Measurements from ENCODE around the gene SYT7. TPM values are rescaled to one million over a fixed set of nuclear protein-coding genes. Genes with fewer than 3 reads are reported as not detected.

Gene SYT7
- total RNA-seq, 4 donors from 2014 or later, result 1.5 to 7.5 (median 5.1) TPM

GRCh38 chr11:61610905-61611304 is 30.0 kb upstream of the SYT7 start:
- WGBS, 2 donors, result 75 to 76% methylated on average over 7 to 8 of the region's 9 CpGs
- TF ChIP-seq CTCF (IDR thresholded peaks at IDR 0.05), result no peak
- TF ChIP-seq POLR2A (IDR thresholded peaks at IDR 0.05), result no peak
- intact Hi-C loops (cut with DNase I; ENCODE audit: low total_unique reads), result no loop called here
- no peak for DNase-seq (ENCODE audit: low spot score in 2 of 2)
- H3K4me3 ChIP-seq (ENCODE audit: low read depth, poor library complexity, severe bottlenecking), result no peak overlapping the region

DNA sequence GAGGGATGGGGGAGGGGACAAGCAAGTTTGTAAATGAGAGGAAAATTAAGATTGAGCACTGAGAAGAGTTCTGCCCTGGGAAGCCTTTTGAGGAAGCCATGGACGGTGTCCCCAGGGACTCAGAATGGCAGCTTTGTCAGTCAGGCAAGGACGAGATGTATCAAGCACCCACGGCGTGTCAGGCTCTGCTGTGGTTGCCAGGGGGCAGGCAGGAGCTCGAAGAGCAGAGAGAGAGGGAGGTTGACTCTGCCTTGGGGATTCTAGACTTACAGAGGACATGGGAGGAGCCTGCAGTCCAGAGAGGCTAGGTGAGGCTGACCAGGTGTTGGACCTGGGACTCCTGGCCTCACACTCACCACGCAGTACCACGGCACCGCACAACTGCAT is 29.1 kb upstream of the SYT7 start:
- 44% methylated on average over 8 of the region's 8 CpGs for WGBS, 2 donors

GRCh38 chr11:61609000-61609979 is 28.4 kb upstream of the SYT7 start:
- TF ChIP-seq POLR2A (IDR thresholded peaks at IDR 0.05), result no peak
- no peak for TF ChIP-seq CTCF (IDR thresholded peaks at IDR 0.05)
- DNase-seq (ENCODE audit: low spot score in 2 of 2), result no peak
- no peak overlapping the region for H3K4me3 ChIP-seq (ENCODE audit: low read depth, poor library complexity, severe bottlenecking)
- WGBS, 2 donors, result 58 to 60% methylated on average over 22 of the region's 22 CpGs
- intact Hi-C loops (cut with DNase I; ENCODE audit: low total_unique reads), result no loop called here

More for the DNA sequence above, 29.1 kb upstream of the SYT7 start:
- H3K4me3 ChIP-seq (ENCODE audit: low read depth, poor library complexity, severe bottlenecking), result no peak overlapping the region
- intact Hi-C loops (cut with DNase I; ENCODE audit: low total_unique reads), result no loop called here
- no peak for DNase-seq (ENCODE audit: low spot score in 2 of 2)
- no peak for TF ChIP-seq POLR2A (IDR thresholded peaks at IDR 0.05)
- TF ChIP-seq CTCF (IDR thresholded peaks at IDR 0.05), result no peak

GRCh38 chr11:61607920-61608599 is 27.2 kb upstream of the SYT7 start:
- WGBS, 2 donors, result 82 to 89% methylated on average over 14 of the region's 14 CpGs
- intact Hi-C loops (cut with DNase I; ENCODE audit: low total_unique reads), result no loop called here
- DNase-seq (ENCODE audit: low spot score in 2 of 2), result no peak
- no peak for TF ChIP-seq POLR2A (IDR thresholded peaks at IDR 0.05)
- TF ChIP-seq CTCF (IDR thresholded peaks at IDR 0.05), result no peak
- H3K4me3 ChIP-seq (ENCODE audit: low read depth, poor library complexity, severe bottlenecking), result no peak overlapping the region

DNA sequence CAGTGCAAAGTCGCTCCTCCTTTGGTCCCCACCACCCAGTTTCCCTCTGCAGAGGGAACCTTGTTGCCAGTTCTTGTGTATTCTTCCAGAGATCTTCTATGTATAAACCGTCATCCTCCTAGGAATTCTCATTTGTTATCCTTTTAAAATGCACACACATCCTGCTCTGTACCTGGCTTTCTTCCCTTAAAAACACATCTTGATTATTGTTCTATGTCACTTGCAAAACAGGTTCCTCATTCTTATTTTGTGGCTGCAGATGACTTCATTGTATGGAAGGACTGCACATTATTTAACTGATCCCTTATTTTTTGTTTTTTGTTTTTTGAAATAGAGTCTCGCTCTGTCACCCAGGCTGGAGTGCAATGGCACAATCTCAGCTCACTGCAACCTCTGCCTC is 26.6 kb upstream of the SYT7 start:
- WGBS, 2 donors, result 71 to 75% methylated on average over 3 of the region's 3 CpGs
- intact Hi-C loops (cut with DNase I; ENCODE audit: low total_unique reads), result no loop called here

More for the DNA sequence above, 26.6 kb upstream of the SYT7 start:
- TF ChIP-seq POLR2A (IDR thresholded peaks at IDR 0.05) (no peak), CTCF (IDR thresholded peaks at IDR 0.05) (no peak)
- no peak for DNase-seq (ENCODE audit: low spot score in 2 of 2)
- no peak overlapping the region for H3K4me3 ChIP-seq (ENCODE audit: low read depth, poor library complexity, severe bottlenecking)

Data from lower leg skin (tissue), 4 donors.